Measurements from ENCODE around the gene COL6A3.

Gene COL6A3

DNA sequence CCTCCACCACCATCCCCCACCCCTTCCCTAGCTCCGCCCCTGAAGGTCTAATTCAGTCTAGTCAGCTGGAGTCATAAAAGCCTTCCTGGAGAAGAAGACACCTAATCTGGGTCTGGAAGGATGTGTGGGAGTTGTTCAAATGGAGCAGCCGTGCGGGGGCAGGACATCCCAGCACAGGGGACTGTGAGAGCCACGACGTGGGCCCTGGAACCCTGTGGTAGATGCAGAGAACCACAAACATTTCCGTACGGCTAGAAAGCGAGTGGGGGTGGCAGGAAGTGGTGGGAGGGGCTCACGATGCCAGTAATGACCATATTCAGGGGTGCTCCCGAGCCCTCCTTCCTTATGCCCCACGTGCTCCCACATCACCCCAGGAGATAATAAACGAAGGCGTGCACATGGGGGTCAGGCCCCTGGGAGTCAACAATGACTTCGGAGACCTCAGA, 20.9 kb upstream of the COL6A3 start:
- H3K4me3 ChIP-seq (ENCODE audit: control insufficient read depth, low read depth, low read length): no peak overlapping the region
- DNase-seq (ENCODE audit: low read depth): peak; percentile 84
- no peak for TF ChIP-seq CTCF (conservative IDR thresholded peaks at IDR 0.05; ENCODE audit: control insufficient read depth, insufficient read depth, low read depth, low read length)

- no peak for TF ChIP-seq CTCF (conservative IDR thresholded peaks at IDR 0.05; ENCODE audit: control insufficient read depth, insufficient read depth, low read depth, low read length)
- DNase-seq (ENCODE audit: low read depth): no peak
- no peak overlapping the region for H3K4me3 ChIP-seq (ENCODE audit: control insufficient read depth, low read depth, low read length)
Observed at GRCh38 chr2:237433920-237434676, 20.1 kb upstream of the COL6A3 start.

- TF ChIP-seq CTCF (conservative IDR thresholded peaks at IDR 0.05; ENCODE audit: control insufficient read depth, insufficient read depth, low read depth, low read length): peak; percentile 53
- DNase-seq (ENCODE audit: low read depth): peak; percentile 97
- no peak overlapping the region for H3K4me3 ChIP-seq (ENCODE audit: control insufficient read depth, low read depth, low read length)
Observed at GRCh38 chr2:237432484-237433092, 18.6 kb upstream of the COL6A3 start.

GRCh38 chr2:237431837-237432236, 17.9 kb upstream of the COL6A3 start:
- DNase-seq (ENCODE audit: low read depth): peak; percentile 62
- no peak for TF ChIP-seq CTCF (conservative IDR thresholded peaks at IDR 0.05; ENCODE audit: control insufficient read depth, insufficient read depth, low read depth, low read length)

DNA sequence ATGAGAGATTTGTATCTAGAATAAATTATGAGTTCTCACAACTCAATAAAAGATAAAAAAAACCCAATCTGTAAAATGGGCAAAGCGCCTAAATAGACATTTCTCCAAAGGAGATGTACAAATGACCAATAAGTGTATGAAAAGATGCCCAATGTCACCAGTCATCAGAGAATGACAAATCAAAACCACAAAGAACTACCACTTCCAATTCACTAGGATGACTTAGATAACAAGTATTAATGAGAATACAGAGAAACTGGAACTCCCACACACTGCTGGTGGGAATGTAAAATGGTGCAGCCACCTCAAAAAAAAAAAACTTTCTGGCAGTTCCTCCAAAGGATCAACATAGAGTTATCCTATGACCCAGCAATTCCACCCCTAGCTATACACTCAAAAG, 17.4 kb upstream of the COL6A3 start:
- DNase-seq (ENCODE audit: low read depth): peak; percentile 99
- no peak overlapping the region for H3K4me3 ChIP-seq (ENCODE audit: control insufficient read depth, low read depth, low read length)
- no peak for TF ChIP-seq CTCF (conservative IDR thresholded peaks at IDR 0.05; ENCODE audit: control insufficient read depth, insufficient read depth, low read depth, low read length)

More at GRCh38 chr2:237431837-237432236, 17.9 kb upstream of the COL6A3 start:
- no peak overlapping the region for H3K4me3 ChIP-seq (ENCODE audit: control insufficient read depth, low read depth, low read length)

- H3K4me3 ChIP-seq (ENCODE audit: control insufficient read depth, low read depth, low read length): no peak overlapping the region
- DNase-seq (ENCODE audit: low read depth): no peak
- TF ChIP-seq CTCF (conservative IDR thresholded peaks at IDR 0.05; ENCODE audit: control insufficient read depth, insufficient read depth, low read depth, low read length): no peak
Observed at GRCh38 chr2:237430861-237431260, 16.9 kb upstream of the COL6A3 start.
